ENCODE results near the gene SPATS2L.

GRCh38 chr2:200404615-200405014 is 98.1 kb downstream of the SPATS2L start:
- no peak for TF ChIP-seq CTCF (IDR thresholded peaks at IDR 0.05)
- TF ChIP-seq POLR2A (IDR thresholded peaks at IDR 0.05) = no peak
